ENCODE data around the gene SMIM5.

The SMIM5 gene

DNA sequence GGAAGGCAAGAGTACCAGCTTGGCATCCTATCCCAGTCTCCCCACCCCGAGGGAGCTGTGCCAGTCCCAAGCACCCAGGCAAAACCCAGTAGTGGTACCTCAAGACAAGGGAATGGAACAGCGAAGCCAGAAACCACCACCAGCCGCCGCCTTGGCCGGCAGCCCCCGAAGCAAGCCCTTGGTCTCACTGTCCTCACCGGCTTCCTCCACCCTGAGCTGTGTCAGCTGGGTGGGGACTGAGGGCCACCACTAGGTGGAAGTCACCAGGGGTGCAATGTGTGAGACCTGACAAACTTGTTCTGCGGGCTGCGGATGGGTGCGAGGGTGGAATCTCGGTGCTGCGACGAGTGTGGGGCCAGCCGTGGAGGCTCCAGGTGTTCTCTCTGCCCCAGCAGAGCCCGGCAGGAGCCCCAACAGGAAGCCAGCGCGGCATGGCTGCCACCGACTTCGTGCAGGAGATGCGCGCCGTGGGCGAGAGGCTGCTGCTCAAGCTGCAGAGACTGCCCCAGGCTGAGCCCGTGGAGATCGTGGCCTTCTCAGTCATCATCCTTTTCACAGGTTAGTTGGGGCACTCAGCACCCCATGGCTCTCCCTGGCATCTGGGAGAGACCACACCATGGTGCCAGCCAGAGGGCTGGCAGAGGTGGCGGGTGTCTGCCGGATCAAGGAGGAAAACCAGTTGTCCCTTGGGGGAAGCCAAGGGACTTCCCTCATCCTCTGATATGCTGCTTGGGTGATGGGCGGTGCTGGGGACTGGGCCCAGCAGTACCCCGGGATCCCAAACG lies 6.7 kb downstream of the SMIM5 start:
- TF ChIP-seq, protein P1, sequence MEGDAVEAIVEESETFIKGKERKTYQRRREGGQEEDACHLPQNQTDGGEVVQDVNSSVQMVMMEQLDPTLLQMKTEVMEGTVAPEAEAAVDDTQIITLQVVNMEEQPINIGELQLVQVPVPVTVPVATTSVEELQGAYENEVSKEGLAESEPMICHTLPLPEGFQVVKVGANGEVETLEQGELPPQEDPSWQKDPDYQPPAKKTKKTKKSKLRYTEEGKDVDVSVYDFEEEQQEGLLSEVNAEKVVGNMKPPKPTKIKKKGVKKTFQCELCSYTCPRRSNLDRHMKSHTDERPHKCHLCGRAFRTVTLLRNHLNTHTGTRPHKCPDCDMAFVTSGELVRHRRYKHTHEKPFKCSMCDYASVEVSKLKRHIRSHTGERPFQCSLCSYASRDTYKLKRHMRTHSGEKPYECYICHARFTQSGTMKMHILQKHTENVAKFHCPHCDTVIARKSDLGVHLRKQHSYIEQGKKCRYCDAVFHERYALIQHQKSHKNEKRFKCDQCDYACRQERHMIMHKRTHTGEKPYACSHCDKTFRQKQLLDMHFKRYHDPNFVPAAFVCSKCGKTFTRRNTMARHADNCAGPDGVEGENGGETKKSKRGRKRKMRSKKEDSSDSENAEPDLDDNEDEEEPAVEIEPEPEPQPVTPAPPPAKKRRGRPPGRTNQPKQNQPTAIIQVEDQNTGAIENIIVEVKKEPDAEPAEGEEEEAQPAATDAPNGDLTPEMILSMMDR (IDR thresholded peaks at IDR 0.05; ENCODE audit: borderline replicate concordance, control extremely low read depth, extremely low read depth, insufficient read depth, missing control alignments): no peak
- in situ Hi-C loops (cut with MboI; ENCODE audit: low sequenced_read_pairs, unreplicated experiment): no loop called here
- no peak for DNase-seq (ENCODE audit: low spot score)

DNA sequence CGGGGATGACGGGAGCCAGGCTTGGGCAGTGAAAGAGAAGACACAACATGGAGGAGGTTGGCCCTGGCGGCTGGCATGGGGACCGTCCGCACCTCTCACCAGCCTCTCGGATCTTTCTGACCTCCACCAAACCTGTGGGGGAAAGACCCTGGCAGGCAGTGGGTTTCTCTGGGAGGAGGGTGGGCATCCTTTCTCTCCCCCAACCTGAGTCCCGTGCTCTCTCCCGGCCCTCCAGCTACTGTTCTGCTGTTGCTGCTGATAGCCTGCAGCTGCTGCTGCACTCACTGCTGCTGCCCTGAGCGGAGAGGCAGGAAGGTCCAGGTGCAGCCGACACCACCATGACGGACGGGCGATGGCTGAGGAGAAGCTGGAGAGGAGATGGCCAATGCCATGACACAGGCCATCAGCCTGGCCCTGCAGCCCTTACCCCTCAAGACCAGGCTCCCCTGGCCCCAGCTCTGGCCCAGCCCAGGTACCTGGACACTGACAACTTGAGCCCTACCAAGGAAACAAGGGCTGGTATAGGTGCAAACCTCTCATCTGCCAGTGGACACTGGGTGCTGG lies 7.4 kb downstream of the SMIM5 start:
- TF ChIP-seq, protein P1 (IDR thresholded peaks at IDR 0.05; ENCODE audit: borderline replicate concordance, control extremely low read depth, extremely low read depth, insufficient read depth, missing control alignments): no peak
- DNase-seq (ENCODE audit: low spot score): no peak
- in situ Hi-C loops (cut with MboI; ENCODE audit: low sequenced_read_pairs, unreplicated experiment): no loop called here

DNA sequence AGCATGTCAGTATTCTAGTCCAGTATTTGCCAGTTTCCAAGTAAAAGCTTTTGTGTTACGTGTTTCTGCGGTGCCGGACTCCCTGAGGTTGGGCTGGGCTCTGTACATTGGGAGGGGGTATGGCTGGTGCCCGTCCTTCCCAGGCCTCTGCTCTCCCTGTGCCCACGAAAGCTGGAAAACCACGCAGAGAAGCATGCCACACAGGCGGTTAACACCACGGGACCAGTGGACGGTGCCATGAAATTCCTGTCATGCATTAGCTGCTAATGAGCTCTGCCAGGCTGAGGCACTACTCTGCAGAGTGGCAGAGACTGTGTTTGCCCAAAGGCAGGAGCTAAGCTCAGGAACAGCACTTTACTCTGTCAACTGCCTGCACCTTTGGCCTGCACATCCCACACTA lies 8.1 kb downstream of the SMIM5 start:
- in situ Hi-C loops (cut with MboI; ENCODE audit: low sequenced_read_pairs, unreplicated experiment): no loop called here
- DNase-seq (ENCODE audit: low spot score): no peak
- TF ChIP-seq, protein P1 (IDR thresholded peaks at IDR 0.05; ENCODE audit: borderline replicate concordance, control extremely low read depth, extremely low read depth, insufficient read depth, missing control alignments): no peak

DNA sequence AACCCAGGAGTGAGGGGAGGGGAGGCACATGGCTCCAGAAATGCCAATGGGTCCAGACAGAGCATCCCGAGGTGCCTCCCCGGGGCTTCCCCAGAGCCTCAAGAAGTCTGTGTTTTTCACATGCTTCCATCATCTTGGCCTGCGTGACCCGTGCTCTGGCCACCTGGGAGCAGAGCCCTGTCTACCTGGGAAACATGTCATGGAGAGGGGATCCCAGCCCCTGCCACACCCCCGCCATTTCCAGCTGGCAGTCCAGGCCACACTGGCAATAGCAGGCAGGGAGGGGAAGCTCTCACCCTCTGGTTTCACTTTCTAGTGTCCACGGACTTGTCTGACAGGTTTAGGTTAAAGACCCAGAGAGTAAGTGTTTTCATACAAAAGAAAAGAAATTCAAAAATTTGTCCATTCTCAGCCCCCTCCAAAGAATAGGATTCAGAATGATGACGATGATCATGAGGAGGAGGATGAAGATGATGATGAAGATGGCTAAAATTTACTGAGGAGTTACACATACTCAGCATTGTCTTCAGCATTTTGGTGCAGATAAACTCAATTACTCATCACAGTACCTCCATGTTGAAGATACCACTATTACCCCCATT lies 9.0 kb downstream of the SMIM5 start:
- no peak for DNase-seq (ENCODE audit: low spot score)
- TF ChIP-seq, protein P1 (IDR thresholded peaks at IDR 0.05; ENCODE audit: borderline replicate concordance, control extremely low read depth, extremely low read depth, insufficient read depth, missing control alignments): no peak
- in situ Hi-C loops (cut with MboI; ENCODE audit: low sequenced_read_pairs, unreplicated experiment): no loop called here

DNA sequence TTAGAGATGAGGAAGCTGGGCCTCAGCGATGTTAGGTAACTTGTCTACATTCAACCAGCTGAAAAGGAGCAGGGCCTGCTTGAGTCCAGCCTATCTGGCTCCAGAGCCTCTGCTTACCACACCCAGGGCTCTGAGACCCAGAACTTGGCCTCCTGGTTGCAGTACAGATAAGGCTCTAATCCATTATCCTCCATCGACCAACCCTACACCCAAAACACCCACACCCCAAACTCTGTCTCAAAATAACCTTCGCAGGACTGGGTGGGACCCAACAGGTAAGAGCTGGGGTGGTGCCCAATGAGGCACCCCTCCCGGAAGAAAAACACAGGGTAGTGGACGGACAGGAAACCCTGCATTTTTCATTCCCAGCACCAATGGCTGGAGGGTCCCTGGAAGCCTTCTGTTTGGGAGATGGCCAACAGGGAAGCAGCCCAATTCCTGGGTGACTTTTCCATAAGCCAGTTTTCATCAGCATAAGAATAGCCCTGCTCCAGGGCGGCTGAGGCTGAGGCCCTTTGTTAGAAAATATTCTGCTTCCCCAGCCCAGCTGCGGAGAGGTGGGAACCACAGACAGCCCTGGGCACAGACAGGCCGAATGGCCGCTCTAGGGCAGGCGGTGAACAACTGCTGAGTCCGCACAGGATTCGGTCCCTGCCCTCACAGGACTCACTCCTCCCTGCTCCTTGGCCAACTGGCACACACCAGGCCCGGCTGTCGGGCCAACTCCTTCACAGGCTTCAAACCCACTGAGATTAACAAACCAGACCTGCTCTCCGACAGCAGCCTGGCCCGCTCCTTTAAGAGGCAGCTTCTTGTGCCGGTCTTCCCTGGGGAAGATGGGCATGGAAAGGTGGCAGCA lies 9.8 kb downstream of the SMIM5 start:
- TF ChIP-seq, protein P1 (IDR thresholded peaks at IDR 0.05; ENCODE audit: borderline replicate concordance, control extremely low read depth, extremely low read depth, insufficient read depth, missing control alignments): no peak
- in situ Hi-C loops (cut with MboI; ENCODE audit: low sequenced_read_pairs, unreplicated experiment): no loop called here
- no peak for DNase-seq (ENCODE audit: low spot score)

DNA sequence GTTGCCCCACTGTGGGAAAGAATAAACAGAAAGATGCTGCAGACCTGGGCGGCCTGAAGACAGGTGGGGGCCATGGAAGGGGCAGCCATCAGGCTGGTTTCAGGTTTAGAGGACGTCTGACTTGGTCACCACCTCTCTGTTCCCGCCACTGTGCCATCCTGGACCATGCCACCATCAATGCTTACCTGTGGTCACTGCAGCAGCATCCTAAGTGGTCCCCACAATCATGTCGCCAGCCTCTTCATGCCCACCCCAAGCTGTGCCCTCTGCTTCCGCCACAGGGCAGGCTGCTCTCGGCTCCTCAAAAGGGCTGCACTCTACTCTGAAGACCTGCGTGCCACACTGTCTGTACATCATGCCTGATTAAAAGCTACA lies 10.4 kb downstream of the SMIM5 start:
- DNase-seq (ENCODE audit: low spot score): no peak
- TF ChIP-seq, protein P1 (IDR thresholded peaks at IDR 0.05; ENCODE audit: borderline replicate concordance, control extremely low read depth, extremely low read depth, insufficient read depth, missing control alignments): no peak
- in situ Hi-C loops (cut with MboI; ENCODE audit: low sequenced_read_pairs, unreplicated experiment): no loop called here
